ENCODE data around the gene ACAP3. TPM values are rescaled to one million over a fixed set of nuclear protein-coding genes. Genes with fewer than 3 reads are reported as not detected.

Gene ACAP3
- total RNA-seq, 1 donor from 2014 or later = 10.7 TPM

DNA sequence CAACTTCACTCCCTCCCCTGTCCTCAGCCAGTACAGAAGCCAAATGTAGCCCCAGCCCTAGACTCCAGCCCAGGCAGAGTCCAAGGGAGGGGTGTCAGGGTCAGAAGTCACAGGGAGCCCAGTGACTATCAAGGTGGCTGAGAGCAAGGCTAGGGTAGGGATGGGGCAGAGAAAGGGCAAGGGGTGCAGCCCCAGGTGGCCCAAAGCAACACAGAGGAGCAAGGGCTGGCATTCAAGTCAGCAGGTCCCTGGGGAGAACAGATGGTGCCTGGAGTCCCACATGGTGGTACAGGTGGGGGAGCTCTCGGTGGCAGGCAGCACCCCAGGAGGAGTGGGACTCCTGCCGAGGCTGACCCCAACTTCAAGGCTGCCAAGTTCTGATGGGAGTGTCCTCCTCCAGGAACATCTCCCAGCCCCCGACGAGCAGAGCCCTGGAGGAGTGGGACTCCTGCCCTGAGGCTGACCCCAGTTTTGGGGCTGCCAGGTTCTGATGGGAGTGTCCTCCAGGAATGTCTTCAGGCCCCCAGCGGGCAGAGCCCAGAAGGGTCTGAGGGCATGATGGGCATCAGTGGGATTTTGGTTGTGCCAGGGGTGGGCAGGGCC, 45.2 kb upstream of the ACAP3 start:
- Histone ChIP-seq H2AFZ (replicated peaks) (no peak overlapping the region), H3K27me3 (peaks cover 35% of the 10 kb centered on the region), H3F3A (ENCODE audit: low read depth) (peaks cover 55% of the 10 kb centered on the region), H3K4me3 (no peak overlapping the region), H3K36me3 (no peaks in the 10 kb centered on the region), H3K9ac (no peak overlapping the region), H3K4me2 (no peak overlapping the region), H3K27ac (no peak overlapping the region), H3K79me2 (ENCODE audit: low read depth) (peaks cover 10% of the 10 kb centered on the region), H4K20me1 (ENCODE audit: low read depth) (peaks cover 44% of the 10 kb centered on the region), H3K4me1 (peaks cover 40% of the 10 kb centered on the region), H3K9me3 (ENCODE audit: low read depth) (no peaks in the 10 kb centered on the region)
- peak overlapping the region; percentile 66 for H3K4me3 Mint-ChIP-seq
- no peaks in the 10 kb centered on the region for H3K9me3 Mint-ChIP-seq
- H3K4me1 Mint-ChIP-seq = peaks cover 22% of the 10 kb centered on the region
- DNase-seq (ENCODE audit: low spot score) = no peak
- peaks cover 3% of the 10 kb centered on the region for H3K36me3 Mint-ChIP-seq
- TF ChIP-seq EZH2 (IDR thresholded peaks at IDR 0.05) (no peak), EZH2phosphoT487 (IDR thresholded peaks at IDR 0.05) (no peak)
- TF ChIP-seq, protein P1, sequence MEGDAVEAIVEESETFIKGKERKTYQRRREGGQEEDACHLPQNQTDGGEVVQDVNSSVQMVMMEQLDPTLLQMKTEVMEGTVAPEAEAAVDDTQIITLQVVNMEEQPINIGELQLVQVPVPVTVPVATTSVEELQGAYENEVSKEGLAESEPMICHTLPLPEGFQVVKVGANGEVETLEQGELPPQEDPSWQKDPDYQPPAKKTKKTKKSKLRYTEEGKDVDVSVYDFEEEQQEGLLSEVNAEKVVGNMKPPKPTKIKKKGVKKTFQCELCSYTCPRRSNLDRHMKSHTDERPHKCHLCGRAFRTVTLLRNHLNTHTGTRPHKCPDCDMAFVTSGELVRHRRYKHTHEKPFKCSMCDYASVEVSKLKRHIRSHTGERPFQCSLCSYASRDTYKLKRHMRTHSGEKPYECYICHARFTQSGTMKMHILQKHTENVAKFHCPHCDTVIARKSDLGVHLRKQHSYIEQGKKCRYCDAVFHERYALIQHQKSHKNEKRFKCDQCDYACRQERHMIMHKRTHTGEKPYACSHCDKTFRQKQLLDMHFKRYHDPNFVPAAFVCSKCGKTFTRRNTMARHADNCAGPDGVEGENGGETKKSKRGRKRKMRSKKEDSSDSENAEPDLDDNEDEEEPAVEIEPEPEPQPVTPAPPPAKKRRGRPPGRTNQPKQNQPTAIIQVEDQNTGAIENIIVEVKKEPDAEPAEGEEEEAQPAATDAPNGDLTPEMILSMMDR (IDR thresholded peaks at IDR 0.05) = no peak
- H3K27ac Mint-ChIP-seq = peak overlapping the region; percentile 38
- H3K27me3 Mint-ChIP-seq (ENCODE audit: insufficient read depth, low read depth) = peaks cover 18% of the 10 kb centered on the region

DNA sequence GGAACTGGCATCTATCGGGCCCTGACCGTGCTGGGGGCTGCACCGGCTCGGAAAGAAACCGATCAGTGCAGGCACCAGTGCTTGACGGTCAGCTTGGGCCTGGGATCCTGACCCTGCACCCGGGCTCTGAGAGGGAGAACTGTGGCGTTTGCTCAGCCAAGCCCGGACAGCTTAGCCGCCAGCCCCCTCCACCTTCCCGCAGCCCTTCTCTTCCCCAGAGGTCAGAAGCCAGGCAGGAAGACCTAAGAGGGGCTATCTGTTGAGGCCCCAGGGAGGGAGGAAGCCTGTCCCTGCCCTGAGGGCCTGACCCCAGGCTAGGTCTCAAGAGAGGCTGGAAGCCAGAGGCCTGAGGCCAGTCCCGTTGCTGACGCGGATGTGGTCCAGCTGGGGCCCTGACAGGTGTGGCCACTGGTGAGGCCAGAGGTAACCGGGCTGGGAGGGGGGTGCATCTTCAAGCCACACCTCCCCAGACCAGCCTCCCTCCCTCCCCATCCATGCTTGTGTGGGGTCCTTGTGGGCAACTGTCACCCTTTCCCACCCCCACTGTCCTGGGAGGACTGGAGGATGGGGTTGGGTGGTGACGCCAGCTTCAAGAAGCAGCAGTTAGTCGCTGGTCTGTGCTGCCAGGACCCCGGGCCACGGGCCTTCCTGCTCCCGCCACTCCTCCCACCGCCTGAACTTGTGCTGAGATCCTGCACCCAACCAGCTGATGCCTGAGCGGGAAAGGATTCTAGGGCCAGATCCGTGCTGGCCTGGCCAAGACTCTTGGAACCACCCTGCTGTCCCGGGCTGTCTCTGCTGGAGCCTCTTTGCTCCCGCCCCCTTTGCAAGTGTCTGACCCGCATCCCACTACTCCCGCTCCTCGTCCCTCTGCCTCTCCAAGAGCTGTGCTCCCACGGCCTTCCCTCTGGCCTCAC, 44.0 kb upstream of the ACAP3 start:
- peaks cover 3% of the 10 kb centered on the region for H3K36me3 Mint-ChIP-seq
- peak overlapping the region; percentile 77 for H3K4me3 Mint-ChIP-seq
- Histone ChIP-seq H3F3A (ENCODE audit: low read depth) (peaks cover 48% of the 10 kb centered on the region), H3K27me3 (peaks cover 35% of the 10 kb centered on the region), H3K4me2 (peak overlapping the region; percentile 62), H3K9me3 (ENCODE audit: low read depth) (no peaks in the 10 kb centered on the region), H3K9ac (no peak overlapping the region), H3K79me2 (ENCODE audit: low read depth) (peaks cover 21% of the 10 kb centered on the region), H3K27ac (no peak overlapping the region), H3K36me3 (no peaks in the 10 kb centered on the region), H2AFZ (replicated peaks) (no peak overlapping the region), H3K4me3 (peak overlapping the region; percentile 17), H3K4me1 (peaks cover 36% of the 10 kb centered on the region), H4K20me1 (ENCODE audit: low read depth) (peaks cover 56% of the 10 kb centered on the region)
- H3K4me1 Mint-ChIP-seq = peaks cover 14% of the 10 kb centered on the region
- TF ChIP-seq, protein P1 (IDR thresholded peaks at IDR 0.05) = no peak
- no peak for TF ChIP-seq EZH2phosphoT487 (IDR thresholded peaks at IDR 0.05)
- TF ChIP-seq EZH2 (IDR thresholded peaks at IDR 0.05) = no peak
- H3K27ac Mint-ChIP-seq = peak overlapping the region; percentile 38
- H3K9me3 Mint-ChIP-seq = no peaks in the 10 kb centered on the region
- peaks cover 14% of the 10 kb centered on the region for H3K27me3 Mint-ChIP-seq (ENCODE audit: insufficient read depth, low read depth)
- DNase-seq (ENCODE audit: low spot score) = no peak

DNA sequence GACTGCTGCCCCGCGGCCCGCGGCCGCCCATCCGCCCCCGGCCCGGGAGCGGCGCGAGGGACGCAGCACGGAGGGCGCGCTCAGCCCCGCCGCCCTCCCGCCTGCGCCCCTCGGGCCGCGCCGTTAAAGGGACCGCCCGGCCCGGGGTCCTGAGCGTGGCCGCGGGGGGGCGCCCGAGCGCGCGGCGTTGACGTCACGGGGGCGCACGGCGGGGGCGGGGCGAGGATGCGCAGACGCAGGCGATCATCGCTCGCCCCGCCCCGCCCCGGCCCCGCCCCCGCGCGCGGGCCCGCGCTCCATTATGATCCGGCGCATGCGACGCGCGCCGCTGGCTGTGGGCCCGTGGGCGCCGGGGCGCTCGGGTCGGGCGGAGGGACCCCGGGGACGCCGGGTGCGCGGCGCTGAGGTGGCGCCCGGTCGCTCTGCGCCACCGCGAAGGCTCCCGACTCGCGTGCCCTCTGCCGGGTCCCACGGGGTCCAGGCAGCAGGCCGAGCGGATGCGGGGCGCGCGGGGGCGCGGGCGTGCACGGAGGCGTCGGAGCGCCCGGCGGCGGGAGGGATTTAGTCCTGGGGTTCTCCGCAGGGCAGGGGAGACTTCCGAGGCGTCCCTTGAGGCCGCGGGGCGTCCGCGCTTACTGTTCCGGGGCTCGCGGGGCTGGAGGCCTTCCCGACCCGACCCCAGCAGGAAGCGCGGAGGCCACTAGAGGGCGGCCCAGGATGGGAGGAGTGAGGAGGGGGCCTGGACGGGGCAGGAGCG, 41.7 kb upstream of the ACAP3 start, which contains the start of gene DVL1:
Gene DVL1 (minus strand): TSS at position 163 of the 757 bp plus-strand sequence. CDS start 353 bp downstream, outside the sequence.
- peaks cover 39% of the 10 kb centered on the region for H3K79me2 ChIP-seq (ENCODE audit: low read depth)

More for the DNA sequence above, 41.7 kb upstream of the ACAP3 start, which contains the start of gene DVL1:
- Histone ChIP-seq H3K27ac (peak within 1 kb of the TSS; percentile 81), H3K27me3 (peaks cover 17% of the 10 kb centered on the region), H2AFZ (replicated peaks) (peak within 1 kb of the TSS; percentile 79), H3K4me3 (peak within 1 kb of the TSS; percentile 98), H3K4me1 (peaks cover 23% of the 10 kb centered on the region), H3F3A (ENCODE audit: low read depth) (peaks cover 44% of the 10 kb centered on the region), H3K36me3 (no peaks in the 10 kb centered on the region), H3K4me2 (peak within 1 kb of the TSS; percentile 95), H3K9ac (peak within 1 kb of the TSS; percentile 60), H3K9me3 (ENCODE audit: low read depth) (no peaks in the 10 kb centered on the region), H4K20me1 (ENCODE audit: low read depth) (peaks cover 75% of the 10 kb centered on the region)
- H3K27me3 Mint-ChIP-seq (ENCODE audit: insufficient read depth, low read depth) = peaks cover 14% of the 10 kb centered on the region
- no peak for TF ChIP-seq EZH2 (IDR thresholded peaks at IDR 0.05)
- no peak for TF ChIP-seq EZH2phosphoT487 (IDR thresholded peaks at IDR 0.05)
- TF ChIP-seq, protein P1 (IDR thresholded peaks at IDR 0.05) = peak; percentile 62
- H3K4me3 Mint-ChIP-seq = peak within 1 kb of the TSS; percentile 87
- H3K9me3 Mint-ChIP-seq = no peaks in the 10 kb centered on the region
- H3K36me3 Mint-ChIP-seq = peaks cover 3% of the 10 kb centered on the region
- no peak within 1 kb of the TSS for H3K27ac Mint-ChIP-seq
- peak; percentile 91 for DNase-seq (ENCODE audit: low spot score)
- H3K4me1 Mint-ChIP-seq = peaks cover 16% of the 10 kb centered on the region

All from neural progenitor cell (in vitro differentiated cells).